ENCODE results near the gene MAPK4.
"Not testable (repeated sequence)": the region's sequence is repeated elsewhere in the genome, so short reads cannot be mapped to it uniquely, and the experiment has no call there.

MAPK4 gene

GRCh38 chr18:50573679-50574078 lies 13.8 kb downstream of the MAPK4 start:
- no peak for DNase-seq (ENCODE audit: low read depth in 1 of 2, low spot score in 1 of 2)

GRCh38 chr18:50578030-50578429 lies 18.1 kb downstream of the MAPK4 start:
- no peak for DNase-seq (ENCODE audit: low read depth in 1 of 2, low spot score in 1 of 2)

GRCh38 chr18:50578651-50579050 lies 18.8 kb downstream of the MAPK4 start:
- DNase-seq (ENCODE audit: low read depth in 1 of 2, low spot score in 1 of 2) = no peak

- no peak for DNase-seq (ENCODE audit: low read depth in 1 of 2, low spot score in 1 of 2)
These were observed 19.3 kb downstream of the MAPK4 start for GRCh38 chr18:50579061-50579774.

- DNase-seq (ENCODE audit: low read depth in 1 of 2, low spot score in 1 of 2) = no peak
These were observed 21.6 kb downstream of the MAPK4 start for GRCh38 chr18:50581517-50581916.

- DNase-seq (ENCODE audit: low read depth in 1 of 2, low spot score in 1 of 2) = no peak
These were observed 22.6 kb downstream of the MAPK4 start for GRCh38 chr18:50582500-50582899.

- no peak for DNase-seq (ENCODE audit: low read depth in 1 of 2, low spot score in 1 of 2)
These were observed 26.8 kb downstream of the MAPK4 start for GRCh38 chr18:50586710-50587109.

- no peak for DNase-seq (ENCODE audit: low read depth in 1 of 2, low spot score in 1 of 2)
These were observed 30.7 kb downstream of the MAPK4 start for GRCh38 chr18:50590593-50590992.

- no peak for DNase-seq (ENCODE audit: low read depth in 1 of 2, low spot score in 1 of 2)
These were observed 34.1 kb downstream of the MAPK4 start for GRCh38 chr18:50594012-50594411.

- no peak for DNase-seq (ENCODE audit: low read depth in 1 of 2, low spot score in 1 of 2)
These were observed 35.1 kb downstream of the MAPK4 start for GRCh38 chr18:50594942-50595341.

- no peak for DNase-seq (ENCODE audit: low read depth in 1 of 2, low spot score in 1 of 2)
These were observed 42.6 kb downstream of the MAPK4 start for GRCh38 chr18:50602466-50602865.

- no peak for DNase-seq (ENCODE audit: low read depth in 1 of 2, low spot score in 1 of 2)
These were observed 46.7 kb downstream of the MAPK4 start for GRCh38 chr18:50606609-50607008.

- no peak for DNase-seq (ENCODE audit: low read depth in 1 of 2, low spot score in 1 of 2)
These were observed 47.6 kb downstream of the MAPK4 start for GRCh38 chr18:50607378-50607926.

- DNase-seq (ENCODE audit: low read depth in 1 of 2, low spot score in 1 of 2) = not testable (repeated sequence)
These were observed 49.3 kb downstream of the MAPK4 start for GRCh38 chr18:50609171-50609570.

- no peak for DNase-seq (ENCODE audit: low read depth in 1 of 2, low spot score in 1 of 2)
These were observed 50.5 kb downstream of the MAPK4 start for GRCh38 chr18:50610349-50610748.

GRCh38 chr18:50611529-50611941 lies 51.6 kb downstream of the MAPK4 start:
- DNase-seq (ENCODE audit: low read depth in 1 of 2, low spot score in 1 of 2) = no peak

- DNase-seq (ENCODE audit: low read depth in 1 of 2, low spot score in 1 of 2) = no peak
These were observed 55.0 kb downstream of the MAPK4 start for GRCh38 chr18:50614838-50615237.

- DNase-seq (ENCODE audit: low read depth in 1 of 2, low spot score in 1 of 2) = no peak
These were observed 56.7 kb downstream of the MAPK4 start for GRCh38 chr18:50616484-50617048.

GRCh38 chr18:50619861-50620275 lies 60.0 kb downstream of the MAPK4 start:
- no peak for DNase-seq (ENCODE audit: low read depth in 1 of 2, low spot score in 1 of 2)

GRCh38 chr18:50620319-50620718 lies 60.4 kb downstream of the MAPK4 start:
- DNase-seq (ENCODE audit: low read depth in 1 of 2, low spot score in 1 of 2) = no peak

- no peak for DNase-seq (ENCODE audit: low read depth in 1 of 2, low spot score in 1 of 2)
These were observed 61.5 kb downstream of the MAPK4 start for GRCh38 chr18:50621366-50621765.

- no peak for DNase-seq (ENCODE audit: low read depth in 1 of 2, low spot score in 1 of 2)
These were observed 62.4 kb downstream of the MAPK4 start for GRCh38 chr18:50622320-50622719.
